Activated CD4-positive, alpha-beta memory T cell treated with anti-CD3 and anti-CD28 coated beads, Interleukin-2, amount 10 ng/mL, durations not matched to agents 7 days and 5 days (primary cell): ENCODE results near the gene NYAP2. TPM values are rescaled to one million over a fixed set of nuclear protein-coding genes. Genes with fewer than 3 reads are reported as not detected.

Source experiments
- CTCF ChIA-PET: fragments of 350-600 bp; sonication (Branson Sonifier 250); formaldehyde crosslinking; loops from one replicate; lab custom pipeline; 2021; ENCODE audit warnings: antibody characterized with exemption, inconsistent platforms; lab: Charles Lee
- POLR2A ChIA-PET: fragments of 350-600 bp; sonication (Branson Sonifier 250); formaldehyde crosslinking; loops from one replicate; lab custom pipeline; 2021; ENCODE audit warnings: antibody characterized with exemption; lab: Charles Lee
- DNase-seq: peaks from one replicate; pipeline ENCODE4 v3.0.0-alpha.2; 2020
- H3K27ac Mint-ChIP-seq: one replicate; pipeline ENCODE4 v1.8.0; 2021; ENCODE audit warnings: mild to moderate bottlenecking, mixed read lengths
- H3K27me3 Mint-ChIP-seq: one replicate; pipeline ENCODE4 v1.8.0; 2021; ENCODE audit warnings: mixed read lengths
- H3K36me3 Mint-ChIP-seq: one replicate; pipeline ENCODE4 v1.8.0; 2021; ENCODE audit warnings: low read depth, mixed read lengths
- H3K4me1 Mint-ChIP-seq: one replicate; pipeline ENCODE4 v1.8.0; 2021; ENCODE audit warnings: mixed read lengths
- H3K4me3 Mint-ChIP-seq: one replicate; pipeline ENCODE4 v1.8.0; 2021; ENCODE audit warnings: mild to moderate bottlenecking, mixed read lengths
- H3K9me3 Mint-ChIP-seq: one replicate; pipeline ENCODE4 v1.8.0; 2021; ENCODE audit warnings: mixed read lengths
- total RNA-seq, 2 experiments: library from RNA; stranded (reverse); gene quantifications; one replicate each; pipeline ENCODE4 v1.2.3, GENCODE V29; 2021

Gene NYAP2
- total RNA-seq, 2 experiments from 2014 or later = not detected

- H3K4me1 Mint-ChIP-seq = no peaks in the 10 kb centered on the region
- H3K36me3 Mint-ChIP-seq = no peaks in the 10 kb centered on the region
- CTCF ChIA-PET = no interaction called here
- no peak overlapping the region for H3K27ac Mint-ChIP-seq
- POLR2A ChIA-PET = no interaction called here
- no peak overlapping the region for H3K4me3 Mint-ChIP-seq
- peaks cover 8% of the 10 kb centered on the region for H3K27me3 Mint-ChIP-seq
- DNase-seq = no peak
- no peaks in the 10 kb centered on the region for H3K9me3 Mint-ChIP-seq
Measured at GRCh38 chr2:225637259-225637658, 237.7 kb downstream of the NYAP2 start.

- DNase-seq = no peak
- H3K9me3 Mint-ChIP-seq = no peaks in the 10 kb centered on the region
- H3K4me1 Mint-ChIP-seq = no peaks in the 10 kb centered on the region
- ChIA-PET CTCF (interaction anchor here (1.7 kb wide), 1 partner anchor 20 kb away, joined by 4 read pairs; no protein-coding TSS in a partner anchor), POLR2A (no interaction called here)
- H3K4me3 Mint-ChIP-seq = no peak overlapping the region
- peaks cover 2% of the 10 kb centered on the region for H3K27me3 Mint-ChIP-seq
- H3K27ac Mint-ChIP-seq = no peak overlapping the region
- no peaks in the 10 kb centered on the region for H3K36me3 Mint-ChIP-seq
Measured at GRCh38 chr2:225640550-225640949, 241.0 kb downstream of the NYAP2 start.

- Mint-ChIP-seq H3K9me3 (no peaks in the 10 kb centered on the region), H3K36me3 (no peaks in the 10 kb centered on the region), H3K4me1 (no peaks in the 10 kb centered on the region), H3K4me3 (no peak overlapping the region), H3K27ac (no peak overlapping the region), H3K27me3 (peaks cover 2% of the 10 kb centered on the region)
- ChIA-PET CTCF (interaction anchor here (1.2 kb wide), 1 partner anchor 10 kb away, joined by 4 read pairs; no protein-coding TSS in a partner anchor), POLR2A (no interaction called here)
- DNase-seq = no peak
Measured at GRCh38 chr2:225649274-225649673, 249.8 kb downstream of the NYAP2 start.

- H3K9me3 Mint-ChIP-seq = no peaks in the 10 kb centered on the region
- H3K4me1 Mint-ChIP-seq = no peaks in the 10 kb centered on the region
- peaks cover 2% of the 10 kb centered on the region for H3K27me3 Mint-ChIP-seq
- ChIA-PET CTCF (interaction anchor here (0.8 to 1.3 kb wide), 2 partner anchors 10 to 19 kb away, joined by 3 to 4 read pairs; no protein-coding TSS in a partner anchor), POLR2A (no interaction called here)
- H3K36me3 Mint-ChIP-seq = no peaks in the 10 kb centered on the region
- no peak overlapping the region for H3K4me3 Mint-ChIP-seq
- no peak for DNase-seq
- H3K27ac Mint-ChIP-seq = no peak overlapping the region
Measured at GRCh38 chr2:225650041-225650440, 250.5 kb downstream of the NYAP2 start.

GRCh38 chr2:225660262-225661131, 261.0 kb downstream of the NYAP2 start:
- Mint-ChIP-seq H3K9me3 (no peaks in the 10 kb centered on the region), H3K27ac (no peak overlapping the region), H3K4me3 (no peak overlapping the region), H3K36me3 (no peaks in the 10 kb centered on the region), H3K4me1 (no peaks in the 10 kb centered on the region), H3K27me3 (peaks cover 18% of the 10 kb centered on the region)
- DNase-seq = peak; percentile 76
- ChIA-PET CTCF (interaction anchor here (0.7 to 3.2 kb wide), 11 partner anchors 9 to 607 kb away, joined by 3 to 28 read pairs (median 4); no protein-coding TSS in a partner anchor), POLR2A (no interaction called here)

- Mint-ChIP-seq H3K27ac (no peak overlapping the region), H3K9me3 (no peaks in the 10 kb centered on the region), H3K36me3 (no peaks in the 10 kb centered on the region), H3K27me3 (peaks cover 21% of the 10 kb centered on the region), H3K4me1 (no peaks in the 10 kb centered on the region), H3K4me3 (no peak overlapping the region)
- CTCF ChIA-PET = interaction anchor here (1.1 to 3.2 kb wide), 3 partner anchors 10 to 659 kb away, joined by 3 to 28 read pairs (median 4); no protein-coding TSS in a partner anchor
- DNase-seq = no peak
- POLR2A ChIA-PET = no interaction called here
Measured at GRCh38 chr2:225662101-225662500, 262.6 kb downstream of the NYAP2 start.

- POLR2A ChIA-PET = no interaction called here
- no peaks in the 10 kb centered on the region for H3K36me3 Mint-ChIP-seq
- CTCF ChIA-PET = no interaction called here
- H3K4me1 Mint-ChIP-seq = no peaks in the 10 kb centered on the region
- H3K27ac Mint-ChIP-seq = no peak overlapping the region
- DNase-seq = no peak
- H3K4me3 Mint-ChIP-seq = no peak overlapping the region
- peaks cover 14% of the 10 kb centered on the region for H3K27me3 Mint-ChIP-seq
- no peaks in the 10 kb centered on the region for H3K9me3 Mint-ChIP-seq
Measured at GRCh38 chr2:225667445-225667844, 267.9 kb downstream of the NYAP2 start.

- H3K36me3 Mint-ChIP-seq = no peaks in the 10 kb centered on the region
- no peak overlapping the region for H3K4me3 Mint-ChIP-seq
- ChIA-PET CTCF (interaction anchor here (0.6 to 2.0 kb wide), 6 partner anchors 8 to 1469 kb away, joined by 3 to 11 read pairs (median 4); no protein-coding TSS in a partner anchor), POLR2A (no interaction called here)
- no peaks in the 10 kb centered on the region for H3K4me1 Mint-ChIP-seq
- H3K27me3 Mint-ChIP-seq = peaks cover 10% of the 10 kb centered on the region
- DNase-seq = no peak
- no peaks in the 10 kb centered on the region for H3K9me3 Mint-ChIP-seq
- H3K27ac Mint-ChIP-seq = no peak overlapping the region
Measured at GRCh38 chr2:225668606-225669266, 269.2 kb downstream of the NYAP2 start.

GRCh38 chr2:225670111-225670974, 270.8 kb downstream of the NYAP2 start:
- Mint-ChIP-seq H3K4me3 (no peak overlapping the region), H3K9me3 (no peaks in the 10 kb centered on the region), H3K27me3 (peaks cover 7% of the 10 kb centered on the region), H3K36me3 (no peaks in the 10 kb centered on the region), H3K4me1 (no peaks in the 10 kb centered on the region), H3K27ac (no peak overlapping the region)
- POLR2A ChIA-PET = no interaction called here
- DNase-seq = no peak
- CTCF ChIA-PET = interaction anchor here (0.9 to 2.0 kb wide), 3 partner anchors 9 to 1132 kb away, joined by 3 to 11 read pairs (median 3); no protein-coding TSS in a partner anchor

GRCh38 chr2:225678792-225679191, 279.3 kb downstream of the NYAP2 start:
- no peak for DNase-seq
- CTCF ChIA-PET = no interaction called here
- H3K36me3 Mint-ChIP-seq = no peaks in the 10 kb centered on the region
- H3K4me1 Mint-ChIP-seq = no peaks in the 10 kb centered on the region
- H3K9me3 Mint-ChIP-seq = no peaks in the 10 kb centered on the region
- H3K27me3 Mint-ChIP-seq = peaks cover 4% of the 10 kb centered on the region
- POLR2A ChIA-PET = no interaction called here
- H3K27ac Mint-ChIP-seq = no peak overlapping the region
- H3K4me3 Mint-ChIP-seq = no peak overlapping the region

- ChIA-PET CTCF (interaction anchor here (1.6 kb wide), 1 partner anchor 18 kb away, joined by 3 read pairs; no protein-coding TSS in a partner anchor), POLR2A (no interaction called here)
- H3K9me3 Mint-ChIP-seq = no peaks in the 10 kb centered on the region
- H3K27ac Mint-ChIP-seq = no peak overlapping the region
- DNase-seq = no peak
- no peaks in the 10 kb centered on the region for H3K4me1 Mint-ChIP-seq
- H3K27me3 Mint-ChIP-seq = peaks cover under 1% of the 10 kb centered on the region
- no peak overlapping the region for H3K4me3 Mint-ChIP-seq
- no peaks in the 10 kb centered on the region for H3K36me3 Mint-ChIP-seq
Measured at GRCh38 chr2:225683258-225683657, 283.7 kb downstream of the NYAP2 start.

- no peak overlapping the region for H3K27ac Mint-ChIP-seq
- ChIA-PET CTCF (no interaction called here), POLR2A (no interaction called here)
- no peaks in the 10 kb centered on the region for H3K27me3 Mint-ChIP-seq
- H3K9me3 Mint-ChIP-seq = no peaks in the 10 kb centered on the region
- H3K4me1 Mint-ChIP-seq = no peaks in the 10 kb centered on the region
- no peak overlapping the region for H3K4me3 Mint-ChIP-seq
- no peaks in the 10 kb centered on the region for H3K36me3 Mint-ChIP-seq
- DNase-seq = no peak
Measured at GRCh38 chr2:225690153-225690552, 290.6 kb downstream of the NYAP2 start.
